HG03565 (cell line): ENCODE results near the gene CDC20.

Experiments used
- ATAC-seq: cut with Tn5 transposase; IDR thresholded peaks from one replicate; pipeline ENCODE4 v1.9.1; 2021; ENCODE audit warnings: mild to moderate bottlenecking, moderate library complexity; ENCODE audit not compliant: unreplicated experiment

Gene CDC20

GRCh38 chr1:43327549-43328292 is 31.1 kb upstream of the CDC20 start:
- ATAC-seq = no peak

GRCh38 chr1:43329995-43330751 is 28.6 kb upstream of the CDC20 start:
- no peak for ATAC-seq

DNA sequence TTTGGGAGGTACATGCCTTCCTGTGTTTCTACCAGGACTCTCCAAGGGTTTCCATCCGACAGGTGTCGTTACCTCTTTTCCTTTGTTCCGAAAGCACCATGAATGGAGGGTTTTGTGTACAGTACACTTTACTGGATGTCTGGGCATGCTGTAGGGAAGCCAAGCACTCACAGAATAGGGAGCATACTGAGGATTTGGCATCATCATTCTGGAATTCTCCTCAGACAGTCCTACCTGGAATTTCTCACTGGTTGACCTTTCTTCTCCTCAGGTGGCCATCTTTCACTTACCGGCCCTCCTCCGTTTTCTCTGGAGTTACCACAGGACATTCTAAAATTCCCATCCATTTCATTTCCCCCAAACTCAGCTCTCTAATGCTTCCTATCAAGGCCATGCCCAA is 27.1 kb upstream of the CDC20 start:
- ATAC-seq = no peak

DNA sequence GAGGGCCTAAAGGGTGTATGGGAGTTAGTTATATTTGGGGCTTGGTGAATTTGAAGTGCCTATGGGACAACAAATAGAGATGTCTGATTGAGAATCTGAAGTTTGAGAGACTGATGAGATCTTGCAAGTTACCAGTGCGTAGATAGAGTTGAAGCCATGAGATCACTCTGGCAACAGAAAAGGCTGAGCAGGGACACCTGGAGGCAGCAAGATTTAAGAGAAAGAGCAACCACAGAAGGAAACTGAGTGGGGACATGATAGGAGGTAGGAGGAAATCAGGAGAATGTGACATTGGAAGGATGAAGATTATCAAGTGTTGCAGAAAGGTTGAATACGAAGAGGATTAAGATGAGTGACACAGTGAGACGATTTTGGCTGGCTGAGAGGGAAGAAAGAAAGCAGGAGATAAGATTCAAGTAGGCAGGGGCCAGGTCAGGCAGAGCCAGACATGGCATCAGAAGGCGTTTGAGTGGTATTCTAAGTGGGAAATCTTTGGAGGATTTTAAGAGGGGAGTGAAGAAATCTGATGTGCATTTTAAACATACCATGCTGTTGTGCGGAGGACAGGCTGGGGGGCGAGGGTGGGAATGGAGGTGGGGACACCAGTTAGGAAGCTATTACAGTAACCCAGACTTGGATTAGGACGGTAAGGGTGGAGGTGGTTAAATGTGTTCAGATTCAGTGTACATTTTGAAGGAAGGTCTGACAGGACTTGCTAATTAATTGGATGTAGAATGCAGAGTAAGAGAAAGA is 24.2 kb upstream of the CDC20 start:
- no peak for ATAC-seq

- no peak for ATAC-seq
These were observed 21.2 kb upstream of the CDC20 start, which contains the start of gene MPL for GRCh38 chr1:43337588-43337987. Gene MPL (plus strand): TSS chr1:43337818. CDS start chr1:43337849, 31 bp downstream.

GRCh38 chr1:43338001-43338400 is 20.8 kb upstream of the CDC20 start:
- no peak for ATAC-seq

GRCh38 chr1:43339584-43340232 is 19.1 kb upstream of the CDC20 start:
- no peak for ATAC-seq

- no peak for ATAC-seq
These were observed 18.2 kb upstream of the CDC20 start for GRCh38 chr1:43340559-43340958.

DNA sequence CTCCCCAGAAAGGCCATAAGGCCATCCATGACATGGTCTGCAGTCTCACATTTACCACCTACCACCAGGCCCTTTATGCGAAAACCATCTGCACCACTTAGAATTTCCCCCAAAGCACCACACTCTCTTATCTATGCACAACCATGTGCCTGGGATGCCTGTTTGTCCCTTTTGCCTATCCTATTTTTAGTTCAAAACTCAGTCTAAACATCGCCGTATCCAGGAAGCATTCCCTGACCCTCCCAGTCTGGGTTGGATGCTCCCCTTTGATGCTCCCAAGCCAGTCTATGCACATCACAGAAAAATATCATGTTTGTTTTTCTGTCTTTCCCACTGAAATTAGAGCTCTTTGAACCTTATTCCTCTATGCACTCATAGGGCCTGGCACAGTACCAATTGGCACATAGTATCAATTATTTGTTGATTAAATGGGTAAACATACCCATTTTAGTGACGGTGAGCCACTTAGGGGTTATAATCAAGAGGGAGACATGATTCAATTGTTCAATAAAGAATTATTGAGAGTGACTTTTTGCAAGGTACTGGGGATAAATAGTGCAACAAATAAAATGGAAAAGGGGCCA is 14.4 kb upstream of the CDC20 start:
- no peak for ATAC-seq

DNA sequence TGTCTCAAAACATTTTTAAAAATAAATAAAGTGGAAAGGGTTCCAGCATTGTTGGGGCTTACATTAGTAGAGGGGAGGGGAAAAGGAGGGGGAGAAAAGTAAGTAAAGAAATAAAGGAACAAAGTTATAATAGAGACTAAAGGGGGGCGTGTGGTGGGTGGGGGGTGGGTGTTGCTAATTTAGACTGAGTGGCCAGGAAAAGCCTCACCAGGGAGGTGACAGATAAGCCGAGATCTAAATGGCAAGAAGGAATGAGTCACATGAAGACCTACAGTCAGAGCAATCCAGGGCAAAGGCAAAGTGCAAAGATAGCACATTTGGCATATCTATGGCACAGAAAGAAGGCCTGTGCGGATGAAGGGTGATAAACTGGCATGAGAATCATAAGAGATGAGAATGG is 13.7 kb upstream of the CDC20 start:
- no peak for ATAC-seq

GRCh38 chr1:43346636-43347035 is 12.1 kb upstream of the CDC20 start:
- ATAC-seq = no peak

DNA sequence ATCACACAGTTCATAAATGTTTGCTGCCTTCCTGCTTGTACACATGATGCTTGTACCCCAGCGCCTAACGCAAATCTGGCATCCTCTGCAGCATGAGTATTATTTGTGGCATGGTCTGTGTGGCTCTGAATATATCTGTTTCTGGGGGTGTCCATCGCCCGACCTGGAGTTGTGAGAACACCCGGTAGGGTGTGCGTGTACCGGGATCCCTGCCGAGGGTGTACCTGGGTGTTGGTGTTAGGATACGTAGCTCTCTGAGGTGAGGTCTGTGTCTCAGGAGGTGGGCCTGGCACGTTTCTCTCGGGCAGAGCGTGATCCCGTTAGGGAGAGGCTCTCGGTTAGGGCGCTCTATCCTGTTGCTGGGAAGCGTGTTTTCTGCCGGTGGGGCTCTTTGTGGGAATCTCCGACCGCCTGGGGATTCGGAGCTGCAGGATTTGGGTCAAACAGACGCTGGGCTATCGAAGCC is 10.4 kb upstream of the CDC20 start:
- ATAC-seq = no peak

DNA sequence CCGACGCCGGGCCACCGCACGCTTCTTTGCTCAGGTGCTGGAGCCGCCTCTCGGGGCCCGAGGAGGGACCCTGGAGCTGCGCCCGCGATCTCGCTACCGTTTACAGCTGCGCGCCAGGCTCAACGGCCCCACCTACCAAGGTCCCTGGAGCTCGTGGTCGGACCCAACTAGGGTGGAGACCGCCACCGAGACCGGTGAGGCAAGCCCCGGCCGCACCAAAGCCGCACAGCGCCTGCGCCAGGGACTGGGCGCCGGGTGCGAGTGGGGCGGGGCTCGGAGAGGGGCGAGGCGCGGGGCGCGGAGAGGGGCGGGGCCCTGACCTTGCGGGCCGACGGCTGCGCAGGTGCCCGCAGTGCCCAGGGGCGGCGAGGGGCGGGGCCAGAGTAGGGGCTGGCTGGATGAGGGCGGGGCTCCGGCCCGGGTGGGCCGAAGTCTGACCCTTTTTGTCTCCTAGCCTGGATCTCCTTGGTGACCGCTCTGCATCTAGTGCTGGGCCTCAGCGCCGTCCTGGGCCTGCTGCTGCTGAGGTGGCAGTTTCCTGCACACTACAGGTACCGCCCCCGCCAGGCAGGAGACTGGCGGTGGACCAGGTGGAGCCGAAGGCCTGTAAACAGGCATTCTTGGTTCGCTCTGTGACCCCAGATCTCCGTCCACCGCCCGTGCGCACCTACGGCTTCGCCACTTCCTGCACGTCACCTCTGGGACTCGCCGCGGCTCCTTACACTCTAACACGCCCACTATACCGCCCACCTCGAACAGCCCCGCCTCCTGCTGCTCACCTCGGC is 9.8 kb upstream of the CDC20 start:
- no peak for ATAC-seq

DNA sequence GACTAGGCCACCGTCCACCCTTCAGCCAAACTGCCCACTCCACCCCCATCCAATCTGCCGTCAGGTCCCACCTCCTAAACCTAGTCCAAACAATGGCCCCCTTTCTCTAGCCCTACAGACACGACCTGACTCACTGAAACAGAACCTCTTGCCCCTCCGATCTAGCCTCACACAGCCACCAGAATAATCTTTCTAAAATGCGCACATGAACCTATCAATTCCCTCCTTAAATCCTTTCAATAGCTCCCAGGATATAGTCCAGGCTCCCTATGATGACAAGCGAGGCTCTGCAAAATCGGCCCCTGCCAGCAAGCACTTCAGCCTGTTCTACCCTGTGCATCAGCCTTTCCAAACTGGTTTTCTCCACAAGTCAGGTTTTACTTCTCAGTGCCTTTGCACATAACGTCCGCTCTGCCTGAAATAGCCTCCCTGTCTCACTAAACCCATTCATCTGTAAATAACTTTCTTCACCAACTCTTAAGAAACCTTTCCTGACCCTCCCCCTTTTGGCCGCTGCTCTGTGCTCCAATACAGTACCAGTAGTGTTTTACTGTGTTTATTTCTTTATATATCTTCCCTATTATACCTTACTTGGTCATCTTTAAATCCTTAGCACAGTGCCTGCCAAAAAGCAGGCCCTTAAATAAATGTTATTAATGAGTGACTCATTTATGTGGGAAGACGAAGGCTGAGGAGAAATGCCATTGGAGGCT is 9.0 kb upstream of the CDC20 start:
- no peak for ATAC-seq

DNA sequence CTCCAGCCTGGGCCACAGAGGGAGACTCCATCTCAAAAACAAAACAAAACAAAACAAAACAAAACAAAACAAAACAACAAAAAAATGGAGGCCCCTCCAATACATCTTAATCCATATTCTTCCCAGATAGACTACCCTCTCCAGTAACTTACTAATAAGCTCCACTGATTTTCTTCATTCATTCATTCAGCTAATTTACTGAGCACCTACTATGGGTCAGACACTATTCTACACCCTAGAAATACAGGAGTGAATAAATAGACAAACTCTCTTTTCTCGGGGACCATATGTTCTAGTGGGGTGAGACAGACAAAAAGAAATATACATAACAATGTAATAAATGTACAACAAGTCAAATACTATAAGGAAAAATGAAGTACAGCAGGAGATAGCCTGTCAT is 7.8 kb upstream of the CDC20 start:
- ATAC-seq = no peak

- no peak for ATAC-seq
These were observed 7.1 kb upstream of the CDC20 start for GRCh38 chr1:43351421-43352350.

DNA sequence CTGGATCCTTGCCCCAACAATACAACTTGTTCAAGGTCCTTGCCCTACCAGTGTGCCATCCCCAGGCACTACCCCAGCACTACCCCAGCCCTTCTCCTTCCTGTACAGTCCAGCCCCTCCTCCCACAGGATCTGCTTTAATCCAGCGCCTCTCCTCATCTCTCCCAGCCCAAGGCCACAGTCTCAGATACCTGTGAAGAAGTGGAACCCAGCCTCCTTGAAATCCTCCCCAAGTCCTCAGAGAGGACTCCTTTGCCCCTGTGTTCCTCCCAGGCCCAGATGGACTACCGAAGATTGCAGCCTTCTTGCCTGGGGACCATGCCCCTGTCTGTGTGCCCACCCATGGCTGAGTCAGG is 6.5 kb upstream of the CDC20 start:
- no peak for ATAC-seq

GRCh38 chr1:43352881-43353280 is 5.9 kb upstream of the CDC20 start:
- no peak for ATAC-seq
